GM19099 (cell line): ENCODE results near the gene TLR4.

Source experiments
- POLR2A ChIP-seq: IDR thresholded peaks from 3 replicates; pipeline ENCODE4 v1.6.1; 2011; ENCODE audit warnings: low read depth; ENCODE audit not compliant: insufficient read length; ENCODE audit errors: extremely low read depth

TLR4 gene

GRCh38 chr9:117747386-117747970 is 43.3 kb downstream of the TLR4 start:
- no peak for TF ChIP-seq POLR2A

GRCh38 chr9:117750401-117750800 is 46.2 kb downstream of the TLR4 start:
- no peak for TF ChIP-seq POLR2A

GRCh38 chr9:117752894-117753293 is 48.7 kb downstream of the TLR4 start:
- no peak for TF ChIP-seq POLR2A

- TF ChIP-seq POLR2A, result no peak
Observed at GRCh38 chr9:117757561-117758190, 53.5 kb downstream of the TLR4 start.

DNA sequence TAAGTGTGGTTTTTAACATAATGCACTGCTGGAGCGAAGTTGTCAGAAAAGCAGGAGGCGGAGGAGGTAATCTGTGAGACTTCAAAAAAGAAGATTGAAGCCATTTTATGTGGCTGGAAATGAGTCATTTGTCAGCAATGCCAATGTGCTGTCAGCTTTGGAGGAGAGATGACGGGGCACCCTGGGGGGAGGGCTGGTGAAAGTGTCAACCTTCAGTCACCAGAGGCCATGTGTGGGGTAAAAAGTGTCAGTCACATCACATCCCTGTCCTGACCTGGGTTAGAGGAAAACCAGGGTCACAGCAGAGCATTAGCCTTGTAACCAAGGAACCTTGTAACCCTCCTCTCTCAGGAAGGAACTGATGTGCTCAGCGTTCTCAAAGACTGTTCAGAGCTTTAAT is 59.1 kb downstream of the TLR4 start:
- no peak for TF ChIP-seq POLR2A

DNA sequence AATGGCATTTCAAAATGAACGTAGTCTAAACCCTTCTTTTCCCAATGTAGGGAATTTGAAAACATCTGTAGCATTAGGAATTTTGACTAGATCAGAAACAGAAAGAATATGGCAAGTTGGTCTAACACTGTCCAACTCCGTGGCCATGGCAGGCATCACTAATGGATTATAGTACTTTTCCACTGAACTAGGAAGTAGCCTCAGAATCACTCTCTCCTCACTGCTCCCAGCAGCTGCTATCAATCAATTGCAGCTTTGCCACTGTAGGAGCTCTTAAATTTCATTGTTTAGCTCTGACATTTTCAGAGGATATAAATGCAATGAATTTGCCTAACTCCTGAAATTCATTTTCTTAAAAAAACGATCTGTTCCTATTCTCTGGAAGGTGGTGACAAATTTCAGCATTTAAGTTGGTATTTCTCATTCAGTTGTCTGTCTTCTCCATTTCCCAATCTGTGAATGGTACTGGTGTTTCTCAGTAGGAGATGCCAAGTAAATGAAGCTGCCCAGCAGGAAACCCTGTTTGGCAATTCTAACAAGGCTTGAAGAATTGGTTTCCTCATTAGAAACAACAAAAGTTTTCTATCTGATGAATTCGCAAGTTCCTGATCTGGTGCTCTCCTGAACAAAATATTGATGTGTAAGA is 64.7 kb downstream of the TLR4 start:
- no peak for TF ChIP-seq POLR2A

DNA sequence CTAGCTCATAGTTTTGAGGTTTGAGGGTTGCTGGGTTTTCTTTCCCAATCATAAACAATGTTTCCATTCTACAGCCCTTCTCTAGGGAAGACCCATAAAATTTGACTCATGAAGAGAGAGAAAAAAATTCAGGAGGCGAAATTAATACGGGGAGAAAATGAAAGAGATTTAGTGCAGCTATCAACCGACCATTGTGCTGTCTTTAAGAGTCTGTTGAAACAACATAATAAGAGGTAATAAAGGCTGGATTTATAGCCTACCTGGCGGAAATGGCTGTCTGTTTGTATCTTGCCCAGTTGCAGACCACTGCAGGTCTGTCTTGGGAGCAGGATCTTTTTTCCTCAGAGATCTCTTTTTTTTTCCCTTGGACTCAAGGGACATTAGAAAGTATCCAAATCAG is 66.9 kb downstream of the TLR4 start:
- no peak for TF ChIP-seq POLR2A

- TF ChIP-seq POLR2A, result no peak
Observed at GRCh38 chr9:117772960-117773359, 68.8 kb downstream of the TLR4 start.
